Upper lobe of left lung (tissue), 4 donors: Measurements from ENCODE around the gene LRRTM2.

ENCODE experiments used
- CTCF ChIP-seq, 6 experiments: fragments of 450-650 bp in 4 of 6; fragments of 200-600 bp in 2 of 6; sonication (generic) in 2 of 6; IDR thresholded peaks; one replicate each; pipeline ENCODE4 v1.5.1; 2016 to 2019; ENCODE audit warnings: antibody characterized with exemption in 6 of 6
- EP300 ChIP-seq, 4 donors: sonication (generic); formaldehyde crosslinking; IDR thresholded peaks; one replicate each; pipeline ENCODE4 v1.5.1; 2017; ENCODE audit warnings: antibody characterized with exemption in 4 of 4, control low read depth in 2 of 4
- POLR2A ChIP-seq, 4 donors: fragments of 450-650 bp; IDR thresholded peaks; one replicate each; pipeline ENCODE4 v1.5.1; 2016 to 2017; ENCODE audit warnings: antibody characterized with exemption in 4 of 4, mild to moderate bottlenecking in 2 of 4
- POLR2AphosphoS5 ChIP-seq, 2 donors: sonication (generic); formaldehyde crosslinking; IDR thresholded peaks; one replicate each; pipeline ENCODE4 v1.5.1; 2017; ENCODE audit warnings: antibody characterized with exemption in 2 of 2

- TF ChIP-seq CTCF (IDR thresholded peaks at IDR 0.05), result no peak
- TF ChIP-seq POLR2A (IDR thresholded peaks at IDR 0.05), result no peak
- no peak for TF ChIP-seq POLR2AphosphoS5 (IDR thresholded peaks at IDR 0.05)
- TF ChIP-seq EP300 (IDR thresholded peaks at IDR 0.05), result no peak
Observed at GRCh38 chr5:138849882-138850281, 25.3 kb downstream of the LRRTM2 start.
